HG03469 (cell line): Measurements from ENCODE around the gene NEB.

Experiments
- ATAC-seq: cut with Tn5 transposase; IDR thresholded peaks from one replicate; pipeline ENCODE4 v1.9.1; 2021; ENCODE audit warnings: mild to moderate bottlenecking, moderate library complexity, moderate number of reproducible peaks; ENCODE audit not compliant: unreplicated experiment

The NEB gene

GRCh38 chr2:151498178-151498577, 236.1 kb downstream of the NEB start:
- ATAC-seq = no peak

DNA sequence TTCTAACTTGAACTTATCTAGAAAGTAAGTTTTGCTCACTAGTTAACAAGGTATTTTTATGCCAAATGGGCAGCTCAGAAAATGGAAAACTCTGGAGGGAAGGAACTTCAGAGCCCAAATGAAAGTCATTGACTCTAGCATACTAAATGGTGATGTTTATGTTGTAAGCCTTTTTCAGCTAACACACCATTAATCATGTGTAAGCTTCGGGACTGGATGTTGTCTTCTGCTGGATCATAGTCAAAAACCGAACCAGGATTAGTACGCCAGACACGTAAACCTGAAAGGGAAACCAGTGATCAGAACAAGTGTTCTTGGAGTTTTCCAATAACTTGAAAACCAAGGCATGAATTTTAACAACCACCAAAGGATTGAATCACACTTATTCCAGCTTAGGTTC, 242.8 kb downstream of the NEB start:
- ATAC-seq = no peak

- ATAC-seq = no peak
These were observed 244.0 kb downstream of the NEB start for GRCh38 chr2:151490276-151490675.

- ATAC-seq = no peak
These were observed 248.2 kb downstream of the NEB start for GRCh38 chr2:151486053-151486452.

- ATAC-seq = no peak
These were observed 250.2 kb downstream of the NEB start for GRCh38 chr2:151484100-151484499.

- no peak for ATAC-seq
These were observed 250.7 kb downstream of the NEB start for GRCh38 chr2:151483546-151483945.

GRCh38 chr2:151482171-151482725, 252.0 kb downstream of the NEB start:
- no peak for ATAC-seq

- no peak for ATAC-seq
These were observed 252.5 kb downstream of the NEB start for GRCh38 chr2:151481744-151482143.

DNA sequence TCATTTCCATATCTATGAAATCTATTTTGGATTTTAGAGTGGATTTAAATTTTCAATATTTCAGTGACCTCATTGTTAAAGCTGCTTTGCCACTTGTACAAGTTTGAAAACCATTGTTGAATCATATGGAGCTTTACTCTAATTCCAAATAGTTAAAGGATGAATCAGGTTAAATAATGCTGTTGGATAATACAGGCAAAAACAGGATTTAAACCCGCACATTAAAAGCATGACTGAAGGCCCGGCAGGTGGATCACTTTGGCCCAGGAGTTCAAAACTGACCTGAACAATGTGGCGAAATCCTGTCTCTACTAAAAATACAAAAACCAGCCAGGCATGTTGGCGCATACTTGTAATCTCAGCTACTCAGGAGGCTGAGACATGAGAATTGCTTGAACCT, 256.3 kb downstream of the NEB start:
- no peak for ATAC-seq

- ATAC-seq = no peak
These were observed 258.0 kb downstream of the NEB start for GRCh38 chr2:151476287-151476686.

GRCh38 chr2:151475071-151475470, 259.2 kb downstream of the NEB start:
- ATAC-seq = no peak

- no peak for ATAC-seq
These were observed 261.3 kb downstream of the NEB start for GRCh38 chr2:151472966-151473365.

DNA sequence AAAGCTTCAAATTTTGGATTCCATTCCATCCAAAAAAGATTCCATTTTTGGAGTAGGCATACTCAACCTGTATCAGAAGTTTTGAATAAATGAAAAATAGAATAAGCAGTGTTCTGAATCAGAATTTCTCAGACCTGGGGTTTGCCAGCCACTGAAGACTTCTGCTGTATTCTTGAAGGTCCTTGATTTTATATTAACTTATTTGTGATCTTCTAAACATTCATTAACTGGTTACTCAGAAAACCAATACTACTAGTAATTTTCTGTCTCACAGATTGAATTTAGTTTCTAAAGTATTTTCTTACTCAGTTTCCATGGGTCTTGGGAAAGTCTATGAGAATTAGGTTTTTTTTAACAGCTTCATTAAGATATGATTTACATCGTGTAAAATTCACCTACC, 263.7 kb downstream of the NEB start:
- no peak for ATAC-seq

- ATAC-seq = no peak
These were observed 268.5 kb downstream of the NEB start for GRCh38 chr2:151465771-151466170.

DNA sequence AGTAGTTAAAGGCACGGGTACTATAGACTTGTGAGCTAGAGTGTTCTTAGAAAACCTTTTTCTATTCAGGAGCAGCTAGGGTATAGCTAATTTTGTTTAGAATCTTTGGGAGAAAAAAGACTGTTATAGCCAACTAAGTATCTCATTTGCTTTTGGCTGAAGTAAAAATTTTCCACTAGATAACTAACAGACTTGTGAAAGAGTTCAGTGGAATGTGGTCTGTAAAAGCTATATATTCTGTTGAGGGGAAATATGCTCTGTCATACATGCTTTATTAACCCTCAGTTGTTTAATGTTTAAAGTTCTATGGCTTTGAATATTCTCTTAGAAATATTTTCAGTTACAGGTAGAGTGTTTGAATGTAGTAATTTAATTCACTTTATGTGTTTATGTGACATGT, 274.9 kb downstream of the NEB start:
- ATAC-seq = no peak

DNA sequence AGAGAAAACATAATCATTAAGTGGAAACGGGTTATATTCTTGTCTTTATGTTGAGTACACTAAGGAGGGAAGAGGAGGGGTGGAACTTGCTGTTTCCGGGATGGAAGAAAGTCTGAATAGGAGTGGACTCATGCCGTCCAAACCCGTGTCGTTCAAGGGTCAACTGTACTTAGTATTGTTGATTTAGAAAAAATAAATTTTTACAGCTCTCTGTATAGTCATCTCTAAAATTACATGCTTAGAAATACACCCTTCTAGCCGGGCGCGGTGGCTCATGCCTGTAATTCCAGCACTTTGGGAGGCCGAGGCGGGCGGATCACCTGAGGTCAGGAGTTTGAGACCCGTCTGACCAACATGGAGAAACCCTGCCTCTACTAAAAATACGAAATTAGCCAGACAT, 295.1 kb downstream of the NEB start:
- no peak for ATAC-seq

DNA sequence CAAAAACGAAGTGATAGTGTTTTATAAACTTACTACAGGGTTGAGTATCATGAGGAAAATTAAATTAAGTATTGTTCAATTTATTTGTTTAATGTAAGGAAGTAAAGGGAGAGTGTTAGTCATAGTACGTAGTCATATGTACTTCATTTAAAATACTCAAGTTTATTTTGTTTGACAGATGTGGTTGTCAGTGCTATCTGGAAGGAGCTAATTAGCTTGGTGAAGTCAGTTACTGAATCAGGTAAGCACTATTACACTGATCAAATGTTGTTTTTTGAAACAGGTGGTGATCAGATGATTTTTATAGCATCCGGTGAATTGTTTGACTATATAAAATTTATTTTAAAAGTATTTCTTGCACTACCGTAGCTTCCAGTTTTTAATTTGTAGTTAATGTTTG, 295.8 kb downstream of the NEB start:
- ATAC-seq = no peak

GRCh38 chr2:151437630-151438029, 296.6 kb downstream of the NEB start:
- ATAC-seq = no peak
